Memory B cell (primary cell): ENCODE results near the gene CEACAM8.
"Not testable (repeated sequence)": the region's sequence is repeated elsewhere in the genome, so short reads cannot be mapped to it uniquely, and the experiment has no call there.

Experiments
- ATAC-seq: fragments of 150-1000 bp; cut with Tn5 transposase; 2 replicates; pipeline ENCODE4 v1.10.0; 2021; ENCODE audit warnings: low read depth, mild to moderate bottlenecking, moderate library complexity
- DNase-seq, 2 donors: peaks; one replicate each; pipeline ENCODE4 v3.0.0; 2022; ENCODE audit warnings: low spot score in 2 of 2
- H3K27ac Mint-ChIP-seq: one replicate; pipeline ENCODE4 v1.8.0; 2022; ENCODE audit warnings: mild to moderate bottlenecking, moderate library complexity, mixed read lengths
- H3K27me3 Mint-ChIP-seq: one replicate; pipeline ENCODE4 v1.8.0; 2022; ENCODE audit warnings: mixed read lengths
- H3K36me3 Mint-ChIP-seq: one replicate; pipeline ENCODE4 v1.8.0; 2022; ENCODE audit warnings: mild to moderate bottlenecking, mixed read lengths
- H3K4me1 Mint-ChIP-seq: one replicate; pipeline ENCODE4 v1.8.0; 2022; ENCODE audit warnings: mixed read lengths
- H3K4me3 Mint-ChIP-seq: one replicate; pipeline ENCODE4 v1.8.0; 2022; ENCODE audit warnings: mild to moderate bottlenecking, moderate library complexity, mixed read lengths
- H3K9me3 Mint-ChIP-seq: one replicate; pipeline ENCODE4 v1.8.0; 2022; ENCODE audit warnings: mixed read lengths

The CEACAM8 gene

DNA sequence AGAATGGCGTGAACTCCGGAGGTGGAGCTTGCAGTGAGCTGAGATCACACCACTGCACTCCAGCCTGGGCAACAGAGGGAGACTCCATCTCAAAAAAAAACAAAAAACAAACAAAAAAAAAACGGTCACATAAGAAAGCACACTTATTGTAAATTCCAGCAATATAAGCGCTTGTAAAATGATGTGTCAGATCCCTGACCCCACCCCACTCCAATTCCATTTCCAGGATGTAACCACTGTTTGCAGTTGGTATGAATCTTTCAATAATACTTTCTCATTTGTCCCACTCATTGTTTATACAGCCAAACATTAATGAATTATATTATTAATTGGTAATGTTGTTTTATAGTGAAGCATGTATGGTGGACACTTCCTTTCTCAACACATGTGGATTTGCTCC, 50.6 kb downstream of the CEACAM8 start:
- DNase-seq (no peak), ATAC-seq (no peak)
- H3K4me3 Mint-ChIP-seq = no peak overlapping the region
- no peak overlapping the region for H3K27ac Mint-ChIP-seq
- no peaks in the 10 kb centered on the region for H3K36me3 Mint-ChIP-seq
- peaks cover 2% of the 10 kb centered on the region for H3K4me1 Mint-ChIP-seq
- H3K27me3 Mint-ChIP-seq = peaks cover 14% of the 10 kb centered on the region
- peaks cover 1% of the 10 kb centered on the region for H3K9me3 Mint-ChIP-seq

GRCh38 chr19:42542791-42543190, 51.9 kb downstream of the CEACAM8 start:
- no peaks in the 10 kb centered on the region for H3K36me3 Mint-ChIP-seq
- no peak overlapping the region for H3K4me3 Mint-ChIP-seq
- H3K9me3 Mint-ChIP-seq = peaks cover 1% of the 10 kb centered on the region
- ATAC-seq (no peak), DNase-seq (no peak)
- peaks cover 14% of the 10 kb centered on the region for H3K27me3 Mint-ChIP-seq
- H3K4me1 Mint-ChIP-seq = peaks cover 2% of the 10 kb centered on the region
- no peak overlapping the region for H3K27ac Mint-ChIP-seq

DNA sequence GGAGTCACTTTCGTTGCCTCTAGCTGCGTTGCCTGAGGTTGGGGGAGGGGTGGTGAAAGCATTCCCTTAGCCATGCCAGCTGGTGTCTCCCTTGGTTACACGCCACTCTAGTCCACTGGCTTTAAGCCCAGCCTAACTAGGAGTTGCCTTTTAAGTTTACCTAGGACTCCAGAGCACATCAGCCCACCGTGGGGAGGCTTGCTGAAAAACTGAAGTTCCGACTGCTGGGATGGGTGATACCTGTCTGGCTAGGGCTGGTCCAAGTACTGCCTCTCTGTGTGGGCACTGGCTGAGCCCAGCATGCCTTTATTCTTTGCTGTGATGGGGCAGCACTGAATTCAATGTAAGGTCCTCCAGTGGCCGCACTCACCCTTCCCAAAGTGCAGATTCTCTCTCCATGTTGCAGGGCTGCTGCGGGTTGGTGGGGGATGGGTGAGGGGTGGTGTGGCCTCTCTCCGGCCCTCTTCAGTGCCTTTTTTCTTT, 54.6 kb downstream of the CEACAM8 start:
- Mint-ChIP-seq H3K36me3 (no peaks in the 10 kb centered on the region), H3K9me3 (no peaks in the 10 kb centered on the region), H3K4me1 (no peaks in the 10 kb centered on the region), H3K27me3 (no peaks in the 10 kb centered on the region), H3K27ac (no peak overlapping the region), H3K4me3 (no peak overlapping the region)
- no peak for DNase-seq
- ATAC-seq = no peak

DNA sequence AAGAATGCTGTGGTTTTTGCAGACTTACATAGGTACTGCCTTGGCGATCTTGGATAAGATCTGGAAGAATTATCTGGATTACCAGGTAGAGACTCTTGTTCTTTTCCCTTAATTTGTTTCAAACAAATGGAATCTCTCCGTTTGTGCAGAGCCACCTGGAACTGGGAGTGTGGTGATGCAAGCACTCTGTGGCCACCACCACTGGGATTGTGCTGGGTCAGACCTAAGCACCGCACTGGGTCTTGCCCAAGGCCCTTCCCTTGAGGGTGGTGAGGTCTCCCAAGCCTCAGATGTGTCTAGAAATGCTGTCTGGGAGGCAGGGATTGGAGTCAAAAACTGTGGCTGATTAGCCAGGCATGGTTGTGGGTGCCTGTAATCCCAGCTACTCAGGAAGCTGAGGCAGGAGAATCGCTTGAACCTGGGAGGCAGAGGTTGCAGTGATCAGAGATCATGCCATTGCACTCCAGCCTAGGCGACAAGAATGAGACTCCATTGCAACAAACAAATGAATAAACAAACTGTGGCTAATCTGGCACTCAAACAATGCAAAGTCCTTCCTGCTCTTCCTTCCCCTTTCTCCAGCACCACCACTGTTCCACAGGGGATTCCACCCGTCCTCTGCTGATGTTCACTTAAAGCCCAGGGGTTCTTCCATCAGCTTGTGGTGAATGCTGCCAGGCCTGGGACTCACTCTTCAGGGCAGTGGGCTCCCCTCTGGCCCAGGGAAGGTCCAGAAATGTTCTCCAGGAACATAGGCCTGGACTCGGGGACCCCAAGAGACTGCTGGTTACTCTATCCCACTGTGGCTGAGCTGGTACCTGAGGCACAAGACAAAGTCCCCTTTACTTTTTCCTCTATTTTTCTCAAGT, 55.6 kb downstream of the CEACAM8 start:
- Mint-ChIP-seq H3K27ac (no peak overlapping the region), H3K27me3 (no peaks in the 10 kb centered on the region), H3K9me3 (no peaks in the 10 kb centered on the region), H3K36me3 (no peaks in the 10 kb centered on the region), H3K4me3 (no peak overlapping the region), H3K4me1 (no peaks in the 10 kb centered on the region)
- DNase-seq (no peak), ATAC-seq (no peak)

DNA sequence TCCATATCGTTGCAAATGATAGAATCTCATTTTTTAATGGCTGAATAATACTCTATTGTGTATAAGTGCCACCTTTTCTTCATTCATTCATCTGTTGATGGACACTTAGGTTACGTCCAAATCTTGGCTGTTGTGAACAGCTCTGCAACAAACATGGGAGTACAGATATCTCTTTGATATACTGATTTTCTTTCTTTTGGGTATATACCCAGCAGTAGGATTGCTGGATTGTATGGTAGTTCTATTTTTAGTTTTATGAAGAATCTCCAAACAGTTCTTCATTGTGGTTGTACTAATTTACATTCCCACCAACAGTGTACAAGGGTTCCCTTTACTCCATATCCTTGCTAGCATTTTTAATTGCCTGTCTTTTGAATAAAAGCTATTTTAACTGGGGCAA, 59.4 kb downstream of the CEACAM8 start:
- not testable (repeated sequence) for H3K27ac Mint-ChIP-seq, H3K27me3 Mint-ChIP-seq, H3K9me3 Mint-ChIP-seq, H3K4me3 Mint-ChIP-seq, DNase-seq, H3K4me1 Mint-ChIP-seq, H3K36me3 Mint-ChIP-seq, ATAC-seq

GRCh38 chr19:42534391-42534790, 60.3 kb downstream of the CEACAM8 start:
- no peaks in the 10 kb centered on the region for H3K27me3 Mint-ChIP-seq
- no peak overlapping the region for H3K27ac Mint-ChIP-seq
- no peaks in the 10 kb centered on the region for H3K4me1 Mint-ChIP-seq
- ATAC-seq (no peak), DNase-seq (no peak)
- H3K9me3 Mint-ChIP-seq = no peaks in the 10 kb centered on the region
- no peaks in the 10 kb centered on the region for H3K36me3 Mint-ChIP-seq
- no peak overlapping the region for H3K4me3 Mint-ChIP-seq

DNA sequence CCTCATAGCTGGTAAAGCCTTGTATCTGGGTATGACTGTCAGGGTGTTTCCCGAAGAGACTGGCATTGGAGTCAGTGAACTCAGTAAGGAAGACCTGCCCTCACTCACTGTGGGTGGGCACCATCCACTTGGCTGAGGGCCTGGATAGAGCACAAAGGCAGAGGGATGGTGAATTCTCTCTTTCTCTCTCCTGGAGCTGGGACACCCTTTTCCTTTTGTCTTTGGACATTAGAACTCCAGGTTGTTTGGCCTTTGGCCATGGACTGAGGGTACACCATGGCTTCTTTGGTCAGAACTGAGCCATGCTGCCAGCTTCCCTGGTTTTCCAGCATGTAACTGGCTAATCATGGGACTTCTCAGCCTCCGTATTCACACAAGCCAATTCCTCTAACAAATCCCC, 61.8 kb downstream of the CEACAM8 start:
- Mint-ChIP-seq H3K4me3 (no peak overlapping the region), H3K27ac (no peak overlapping the region), H3K4me1 (peaks cover 15% of the 10 kb centered on the region), H3K27me3 (no peaks in the 10 kb centered on the region), H3K9me3 (no peaks in the 10 kb centered on the region), H3K36me3 (no peaks in the 10 kb centered on the region)
- DNase-seq (no peak), ATAC-seq (no peak)

- H3K36me3 Mint-ChIP-seq = no peaks in the 10 kb centered on the region
Measured at GRCh38 chr19:42531313-42531712, 63.4 kb downstream of the CEACAM8 start.

More at GRCh38 chr19:42531313-42531712, 63.4 kb downstream of the CEACAM8 start:
- peaks cover 25% of the 10 kb centered on the region for H3K4me1 Mint-ChIP-seq
- H3K9me3 Mint-ChIP-seq = no peaks in the 10 kb centered on the region
- no peaks in the 10 kb centered on the region for H3K27me3 Mint-ChIP-seq
- DNase-seq (no peak), ATAC-seq (no peak)
- H3K27ac Mint-ChIP-seq = no peak overlapping the region
- no peak overlapping the region for H3K4me3 Mint-ChIP-seq
